Mucosa of rectum (tissue), 2 donors: Measurements from ENCODE around the gene CRYGD.
"Not testable (repeated sequence)": the region's sequence is repeated elsewhere in the genome, so short reads cannot be mapped to it uniquely, and the experiment has no call there.

Experiments used
- H3K27ac ChIP-seq, 2 donors: one replicate each; pipeline ENCODE4 v1.7.0; 2013; ENCODE audit warnings: inconsistent platforms in 2 of 2, low read depth in 2 of 2, low read length in 2 of 2
- H3K27me3 ChIP-seq, 2 donors: one replicate each; pipeline ENCODE4 v1.7.0; 2013; ENCODE audit warnings: low read length in 2 of 2; ENCODE audit not compliant: control insufficient read depth in 2 of 2, insufficient read depth in 2 of 2
- H3K36me3 ChIP-seq, 2 donors: one replicate each; pipeline ENCODE4 v1.7.0; 2013; ENCODE audit warnings: low read length in 2 of 2; ENCODE audit not compliant: control insufficient read depth in 2 of 2, insufficient read depth in 2 of 2
- H3K4me1 ChIP-seq, 2 donors: one replicate each; pipeline ENCODE4 v1.7.0; 2013; ENCODE audit warnings: low read length in 2 of 2, mild to moderate bottlenecking in 1 of 2; ENCODE audit not compliant: control insufficient read depth in 2 of 2, insufficient read depth in 2 of 2
- H3K4me3 ChIP-seq, 2 donors: one replicate each; pipeline ENCODE4 v1.7.0; 2013; ENCODE audit warnings: low read length in 2 of 2
- H3K9ac ChIP-seq, 2 donors: one replicate each; pipeline ENCODE4 v1.7.0; 2013; ENCODE audit warnings: low read length in 2 of 2, low read depth in 1 of 2, mild to moderate bottlenecking in 1 of 2
- H3K9me3 ChIP-seq, 2 donors: one replicate each; pipeline ENCODE4 v1.7.0; 2013; ENCODE audit warnings: low read length in 2 of 2; ENCODE audit not compliant: control insufficient read depth in 2 of 2
- donor health status: healthy.
- donor health status: Normal muscosa, but diverticular disease.

CRYGD gene

GRCh38 chr2:208103616-208104015, 20.7 kb downstream of the CRYGD start:
- no peak overlapping the region for H3K4me3 ChIP-seq
- no peaks in the 10 kb centered on the region for H3K4me1 ChIP-seq
- no peaks in the 10 kb centered on the region for H3K27me3 ChIP-seq
- no peaks in the 10 kb centered on the region for H3K9me3 ChIP-seq
- H3K36me3 ChIP-seq = no peaks in the 10 kb centered on the region
- no peak overlapping the region for H3K9ac ChIP-seq
- H3K27ac ChIP-seq = no peak overlapping the region

GRCh38 chr2:208101716-208102631, 22.4 kb downstream of the CRYGD start:
- no peak overlapping the region for H3K27ac ChIP-seq

GRCh38 chr2:208099682-208100470, 24.4 kb downstream of the CRYGD start:
- no peak overlapping the region for H3K27ac ChIP-seq
- H3K4me3 ChIP-seq = no peak overlapping the region
- no peaks in the 10 kb centered on the region for H3K36me3 ChIP-seq
- no peak overlapping the region for H3K9ac ChIP-seq
- no peaks in the 10 kb centered on the region for H3K9me3 ChIP-seq
- H3K4me1 ChIP-seq = no peaks in the 10 kb centered on the region
- H3K27me3 ChIP-seq = no peaks in the 10 kb centered on the region

More at GRCh38 chr2:208101716-208102631, 22.4 kb downstream of the CRYGD start:
- Histone ChIP-seq H3K27me3 (no peaks in the 10 kb centered on the region), H3K9me3 (no peaks in the 10 kb centered on the region), H3K4me3 (no peak overlapping the region), H3K4me1 (no peaks in the 10 kb centered on the region), H3K36me3 (no peaks in the 10 kb centered on the region), H3K9ac (no peak overlapping the region)

- not testable (repeated sequence) for H3K27me3 ChIP-seq, H3K9me3 ChIP-seq, H3K9ac ChIP-seq, H3K36me3 ChIP-seq, H3K4me3 ChIP-seq, H3K4me1 ChIP-seq, H3K27ac ChIP-seq
Observed at GRCh38 chr2:208098701-208099100, 25.6 kb downstream of the CRYGD start.

- Histone ChIP-seq H3K27me3 (no peaks in the 10 kb centered on the region), H3K36me3 (no peaks in the 10 kb centered on the region), H3K4me3 (no peak overlapping the region), H3K9me3 (no peaks in the 10 kb centered on the region), H3K9ac (no peak overlapping the region), H3K27ac (no peak overlapping the region), H3K4me1 (no peaks in the 10 kb centered on the region)
Observed at GRCh38 chr2:208098267-208098666, 26.1 kb downstream of the CRYGD start.

- Histone ChIP-seq H3K27ac (no peak overlapping the region), H3K9me3 (no peaks in the 10 kb centered on the region), H3K27me3 (no peaks in the 10 kb centered on the region), H3K9ac (no peak overlapping the region), H3K4me1 (no peaks in the 10 kb centered on the region), H3K4me3 (no peak overlapping the region), H3K36me3 (no peaks in the 10 kb centered on the region)
Observed at GRCh38 chr2:208097801-208098200, 26.5 kb downstream of the CRYGD start.

GRCh38 chr2:208097313-208097712, 27.0 kb downstream of the CRYGD start:
- Histone ChIP-seq H3K27ac (no peak overlapping the region), H3K9ac (no peak overlapping the region), H3K36me3 (no peaks in the 10 kb centered on the region), H3K4me1 (no peaks in the 10 kb centered on the region), H3K4me3 (no peak overlapping the region), H3K9me3 (no peaks in the 10 kb centered on the region), H3K27me3 (no peaks in the 10 kb centered on the region)

- no peaks in the 10 kb centered on the region for H3K36me3 ChIP-seq
- no peak overlapping the region for H3K4me3 ChIP-seq
- no peaks in the 10 kb centered on the region for H3K4me1 ChIP-seq
- no peaks in the 10 kb centered on the region for H3K9me3 ChIP-seq
- H3K9ac ChIP-seq = no peak overlapping the region
- no peaks in the 10 kb centered on the region for H3K27me3 ChIP-seq
- no peak overlapping the region for H3K27ac ChIP-seq
Observed at GRCh38 chr2:208096080-208096479, 28.2 kb downstream of the CRYGD start.

- H3K9me3 ChIP-seq = no peaks in the 10 kb centered on the region
- no peaks in the 10 kb centered on the region for H3K4me1 ChIP-seq
- H3K9ac ChIP-seq = no peak overlapping the region
- no peak overlapping the region for H3K27ac ChIP-seq
- no peaks in the 10 kb centered on the region for H3K27me3 ChIP-seq
- H3K4me3 ChIP-seq = no peak overlapping the region
- no peaks in the 10 kb centered on the region for H3K36me3 ChIP-seq
Observed at GRCh38 chr2:208093128-208093527, 31.2 kb downstream of the CRYGD start.

GRCh38 chr2:208092093-208092832, 32.1 kb downstream of the CRYGD start:
- Histone ChIP-seq H3K27me3 (no peaks in the 10 kb centered on the region), H3K9me3 (no peaks in the 10 kb centered on the region), H3K27ac (no peak overlapping the region), H3K4me3 (no peak overlapping the region), H3K4me1 (no peaks in the 10 kb centered on the region), H3K36me3 (no peaks in the 10 kb centered on the region), H3K9ac (no peak overlapping the region)
